ENCODE results near the gene MORN5. TPM values are rescaled to one million over a fixed set of nuclear protein-coding genes. Genes with fewer than 3 reads are reported as not detected.

The MORN5 gene
- total and polyA plus RNA-seq, 9 of the 15 experiments (the other 6 are each of a cell fraction or from before 2014, with no cell fraction given) = not detected

GRCh38 chr9:122122903-122123632 is 36.6 kb upstream of the MORN5 start (continued):
- TF ChIP-seq, protein P1, sequence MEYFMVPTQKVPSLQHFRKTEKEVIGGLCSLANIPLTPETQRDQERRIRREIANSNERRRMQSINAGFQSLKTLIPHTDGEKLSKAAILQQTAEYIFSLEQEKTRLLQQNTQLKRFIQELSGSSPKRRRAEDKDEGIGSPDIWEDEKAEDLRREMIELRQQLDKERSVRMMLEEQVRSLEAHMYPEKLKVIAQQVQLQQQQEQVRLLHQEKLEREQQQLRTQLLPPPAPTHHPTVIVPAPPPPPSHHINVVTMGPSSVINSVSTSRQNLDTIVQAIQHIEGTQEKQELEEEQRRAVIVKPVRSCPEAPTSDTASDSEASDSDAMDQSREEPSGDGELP (CRISPR knock-in tag; IDR thresholded peaks at IDR 0.05; ENCODE audit: borderline replicate concordance) = peak; percentile 21; the same call in 1 of the 2 replicates
- TF ChIP-seq ZNF184 (CRISPR knock-in tag; IDR thresholded peaks at IDR 0.05) (no peak), DACH1 (IDR thresholded peaks at IDR 0.05; ENCODE audit: partially characterized antibody) (no peak), TAF9B (IDR thresholded peaks at IDR 0.05; ENCODE audit: partially characterized antibody) (no peak), RBM22 (IDR thresholded peaks at IDR 0.05; ENCODE audit: low read depth, low read length, poor library complexity, severe bottlenecking) (no peak), EGR1 (conservative IDR thresholded peaks at IDR 0.05) (0 out of 2 replicates have a peak, but pooled peaks have one; percentile 30), NKRF (IDR thresholded peaks at IDR 0.05; ENCODE audit: borderline replicate concordance) (no peak), NELFE (IDR thresholded peaks at IDR 0.05; ENCODE audit: insufficient read depth, insufficient read length) (no peak), BHLHE40 (IDR thresholded peaks at IDR 0.05; ENCODE audit: low read length) (peak; percentile 41; the same call in 1 of the 2 replicates), RNF219 (CRISPR knock-in tag; IDR thresholded peaks at IDR 0.05) (no peak), TCF3 (CRISPR knock-in tag; IDR thresholded peaks at IDR 0.05) (no peak), MCM2 (IDR thresholded peaks at IDR 0.05; ENCODE audit: low read depth) (no peak), ZNF431 (CRISPR knock-in tag; IDR thresholded peaks at IDR 0.05) (no peak), ZNF57 (CRISPR knock-in tag; IDR thresholded peaks at IDR 0.05) (no peak), ZNF354B (CRISPR knock-in tag; IDR thresholded peaks at IDR 0.05) (no peak), CBX5 (IDR thresholded peaks at IDR 0.05; ENCODE audit: borderline replicate concordance, low read depth) (no peak), EWSR1 (IDR thresholded peaks at IDR 0.05; ENCODE audit: borderline replicate concordance, low read depth, partially characterized antibody) (no peak)
- TF ChIP-seq, protein P2, sequence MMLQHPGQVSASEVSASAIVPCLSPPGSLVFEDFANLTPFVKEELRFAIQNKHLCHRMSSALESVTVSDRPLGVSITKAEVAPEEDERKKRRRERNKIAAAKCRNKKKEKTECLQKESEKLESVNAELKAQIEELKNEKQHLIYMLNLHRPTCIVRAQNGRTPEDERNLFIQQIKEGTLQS (IDR thresholded peaks at IDR 0.05) = no peak
- TF ChIP-seq, protein P2 (CRISPR knock-in tag; conservative IDR thresholded peaks at IDR 0.05) = no peak
- TF ChIP-seq, protein P3, sequence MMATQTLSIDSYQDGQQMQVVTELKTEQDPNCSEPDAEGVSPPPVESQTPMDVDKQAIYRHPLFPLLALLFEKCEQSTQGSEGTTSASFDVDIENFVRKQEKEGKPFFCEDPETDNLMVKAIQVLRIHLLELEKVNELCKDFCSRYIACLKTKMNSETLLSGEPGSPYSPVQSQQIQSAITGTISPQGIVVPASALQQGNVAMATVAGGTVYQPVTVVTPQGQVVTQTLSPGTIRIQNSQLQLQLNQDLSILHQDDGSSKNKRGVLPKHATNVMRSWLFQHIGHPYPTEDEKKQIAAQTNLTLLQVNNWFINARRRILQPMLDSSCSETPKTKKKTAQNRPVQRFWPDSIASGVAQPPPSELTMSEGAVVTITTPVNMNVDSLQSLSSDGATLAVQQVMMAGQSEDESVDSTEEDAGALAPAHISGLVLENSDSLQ (IDR thresholded peaks at IDR 0.05) = no peak
- TF ChIP-seq, protein P4, sequence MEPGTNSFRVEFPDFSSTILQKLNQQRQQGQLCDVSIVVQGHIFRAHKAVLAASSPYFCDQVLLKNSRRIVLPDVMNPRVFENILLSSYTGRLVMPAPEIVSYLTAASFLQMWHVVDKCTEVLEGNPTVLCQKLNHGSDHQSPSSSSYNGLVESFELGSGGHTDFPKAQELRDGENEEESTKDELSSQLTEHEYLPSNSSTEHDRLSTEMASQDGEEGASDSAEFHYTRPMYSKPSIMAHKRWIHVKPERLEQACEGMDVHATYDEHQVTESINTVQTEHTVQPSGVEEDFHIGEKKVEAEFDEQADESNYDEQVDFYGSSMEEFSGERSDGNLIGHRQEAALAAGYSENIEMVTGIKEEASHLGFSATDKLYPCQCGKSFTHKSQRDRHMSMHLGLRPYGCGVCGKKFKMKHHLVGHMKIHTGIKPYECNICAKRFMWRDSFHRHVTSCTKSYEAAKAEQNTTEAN (CRISPR knock-in tag; IDR thresholded peaks at IDR 0.05) = no peak

All from K562 (cell line).